ENCODE results near the gene FBXL15.
A peak's percentile ranks its signal among the peaks of the same experiment; 100 is the strongest.
"Not testable (repeated sequence)": the region's sequence is repeated elsewhere in the genome, so short reads cannot be mapped to it uniquely, and the experiment has no call there.

FBXL15 gene

GRCh38 chr10:102444851-102445250 lies 24.2 kb downstream of the FBXL15 start:
- Histone ChIP-seq H3K36me3 (ENCODE audit: control insufficient read depth, insufficient read depth, low read length) (no peaks in the 10 kb centered on the region), H3K4me3 (ENCODE audit: low read length) (no peak overlapping the region), H3K27me3 (ENCODE audit: control insufficient read depth, insufficient read depth, low read length) (no peaks in the 10 kb centered on the region), H3K27ac (ENCODE audit: low read length) (no peak overlapping the region), H3K9me3 (ENCODE audit: control insufficient read depth, insufficient read depth, low read length) (no peaks in the 10 kb centered on the region), H3K4me1 (ENCODE audit: control insufficient read depth, insufficient read depth, low read length) (peaks cover 2% of the 10 kb centered on the region; the same call in 1 of the 2 replicates)
- DNase-seq (ENCODE audit: low read depth, low spot score) = no peak
- WGBS (ENCODE audit: insufficient coverage, insufficient read length) = no CpG with 5 or more reads among the region's 2 CpGs

GRCh38 chr10:102449321-102450123 lies 28.9 kb downstream of the FBXL15 start:
- Histone ChIP-seq H3K9me3 (ENCODE audit: control insufficient read depth, insufficient read depth, low read length) (no peaks in the 10 kb centered on the region), H3K4me3 (ENCODE audit: low read length) (peak overlapping the region; percentile 56; the same call in 1 of the 2 replicates), H3K27me3 (ENCODE audit: control insufficient read depth, insufficient read depth, low read length) (no peaks in the 10 kb centered on the region), H3K36me3 (ENCODE audit: control insufficient read depth, insufficient read depth, low read length) (no peaks in the 10 kb centered on the region), H3K27ac (ENCODE audit: low read length) (no peak overlapping the region), H3K4me1 (ENCODE audit: control insufficient read depth, insufficient read depth, low read length) (peaks cover 5% of the 10 kb centered on the region; the same call in 1 of the 2 replicates)
- DNase-seq (ENCODE audit: low read depth, low spot score) = no peak
- no CpG with 5 or more reads among the region's 30 CpGs for WGBS (ENCODE audit: insufficient coverage, insufficient read length)

GRCh38 chr10:102450124-102450373 lies 29.4 kb downstream of the FBXL15 start:
- Histone ChIP-seq H3K4me3 (ENCODE audit: low read length) (peak overlapping the region; percentile 56), H3K9me3 (ENCODE audit: control insufficient read depth, insufficient read depth, low read length) (no peaks in the 10 kb centered on the region), H3K27ac (ENCODE audit: low read length) (no peak overlapping the region), H3K27me3 (ENCODE audit: control insufficient read depth, insufficient read depth, low read length) (no peaks in the 10 kb centered on the region), H3K4me1 (ENCODE audit: control insufficient read depth, insufficient read depth, low read length) (peaks cover 5% of the 10 kb centered on the region; the same call in 1 of the 2 replicates), H3K36me3 (ENCODE audit: control insufficient read depth, insufficient read depth, low read length) (no peaks in the 10 kb centered on the region)
- DNase-seq (ENCODE audit: low read depth, low spot score) = no peak
- no CpG with 5 or more reads among the region's 11 CpGs for WGBS (ENCODE audit: insufficient coverage, insufficient read length)

- Histone ChIP-seq H3K27me3 (ENCODE audit: control insufficient read depth, insufficient read depth, low read length) (no peaks in the 10 kb centered on the region), H3K9me3 (ENCODE audit: control insufficient read depth, insufficient read depth, low read length) (no peaks in the 10 kb centered on the region), H3K36me3 (ENCODE audit: control insufficient read depth, insufficient read depth, low read length) (no peaks in the 10 kb centered on the region), H3K4me1 (ENCODE audit: control insufficient read depth, insufficient read depth, low read length) (peaks cover 6% of the 10 kb centered on the region), H3K27ac (ENCODE audit: low read length) (no peak overlapping the region), H3K4me3 (ENCODE audit: low read length) (peak overlapping the region; percentile 56)
- DNase-seq (ENCODE audit: low read depth, low spot score) = no peak
- no CpG with 5 or more reads among the region's 104 CpGs for WGBS (ENCODE audit: insufficient coverage, insufficient read length)
Observed at GRCh38 chr10:102450374-102451104, 29.9 kb downstream of the FBXL15 start.

GRCh38 chr10:102451105-102451969 lies 30.7 kb downstream of the FBXL15 start, which contains the start of gene C10orf95:
TSS of gene C10orf95 (minus strand) at chr10:102451543. CDS start at chr10:102451093, 450 bp downstream.
- Histone ChIP-seq H3K4me3 (ENCODE audit: low read length) (peak within 1 kb of the TSS; percentile 56), H3K27ac (ENCODE audit: low read length) (no peak within 1 kb of the TSS), H3K4me1 (ENCODE audit: control insufficient read depth, insufficient read depth, low read length) (peaks cover 6% of the 10 kb centered on the region), H3K27me3 (ENCODE audit: control insufficient read depth, insufficient read depth, low read length) (no peaks in the 10 kb centered on the region), H3K9me3 (ENCODE audit: control insufficient read depth, insufficient read depth, low read length) (no peaks in the 10 kb centered on the region), H3K36me3 (ENCODE audit: control insufficient read depth, insufficient read depth, low read length) (no peaks in the 10 kb centered on the region; the same call in 1 of the 2 replicates)
- no CpG with 5 or more reads among the region's 28 CpGs for WGBS (ENCODE audit: insufficient coverage, insufficient read length)
- DNase-seq (ENCODE audit: low read depth, low spot score) = no peak

GRCh38 chr10:102452672-102453340 lies 32.2 kb downstream of the FBXL15 start:
- Histone ChIP-seq H3K36me3 (ENCODE audit: control insufficient read depth, insufficient read depth, low read length) (no peaks in the 10 kb centered on the region; the same call in 1 of the 2 replicates), H3K4me3 (ENCODE audit: low read length) (no peak overlapping the region), H3K27ac (ENCODE audit: low read length) (no peak overlapping the region), H3K4me1 (ENCODE audit: control insufficient read depth, insufficient read depth, low read length) (peaks cover 6% of the 10 kb centered on the region), H3K27me3 (ENCODE audit: control insufficient read depth, insufficient read depth, low read length) (no peaks in the 10 kb centered on the region), H3K9me3 (ENCODE audit: control insufficient read depth, insufficient read depth, low read length) (no peaks in the 10 kb centered on the region)
- WGBS (ENCODE audit: insufficient coverage, insufficient read length) = no CpG with 5 or more reads among the region's 3 CpGs
- DNase-seq (ENCODE audit: low read depth, low spot score) = no peak

- DNase-seq (ENCODE audit: low read depth, low spot score) = no peak
- H3K4me1 ChIP-seq (ENCODE audit: control insufficient read depth, insufficient read depth, low read length) = peaks cover 6% of the 10 kb centered on the region
- no peaks in the 10 kb centered on the region for H3K9me3 ChIP-seq (ENCODE audit: control insufficient read depth, insufficient read depth, low read length)
- no peaks in the 10 kb centered on the region; the same call in 1 of the 2 replicates for H3K36me3 ChIP-seq (ENCODE audit: control insufficient read depth, insufficient read depth, low read length)
- H3K4me3 ChIP-seq (ENCODE audit: low read length) = no peak overlapping the region
- H3K27me3 ChIP-seq (ENCODE audit: control insufficient read depth, insufficient read depth, low read length) = no peaks in the 10 kb centered on the region
- WGBS (ENCODE audit: insufficient coverage, insufficient read length) = no CpG with 5 or more reads among the region's 5 CpGs
- H3K27ac ChIP-seq (ENCODE audit: low read length) = no peak overlapping the region
Observed at GRCh38 chr10:102453502-102453901, 32.9 kb downstream of the FBXL15 start.

- not testable (repeated sequence) for H3K27ac ChIP-seq (ENCODE audit: low read length); H3K4me3 ChIP-seq (ENCODE audit: low read length); H3K4me1 ChIP-seq (ENCODE audit: control insufficient read depth, insufficient read depth, low read length); H3K27me3 ChIP-seq (ENCODE audit: control insufficient read depth, insufficient read depth, low read length); H3K9me3 ChIP-seq (ENCODE audit: control insufficient read depth, insufficient read depth, low read length); DNase-seq (ENCODE audit: low read depth, low spot score); H3K36me3 ChIP-seq (ENCODE audit: control insufficient read depth, insufficient read depth, low read length)
- no CpG with 5 or more reads among the region's 13 CpGs for WGBS (ENCODE audit: insufficient coverage, insufficient read length)
Observed at GRCh38 chr10:102454662-102455487, 34.2 kb downstream of the FBXL15 start.

- WGBS (ENCODE audit: insufficient coverage, insufficient read length) = no CpG with 5 or more reads among the region's 7 CpGs
- peaks cover 4% of the 10 kb centered on the region for H3K4me1 ChIP-seq (ENCODE audit: control insufficient read depth, insufficient read depth, low read length)
- no peak for DNase-seq (ENCODE audit: low read depth, low spot score)
Observed at GRCh38 chr10:102455893-102456471, 35.3 kb downstream of the FBXL15 start.

More at GRCh38 chr10:102455893-102456471, 35.3 kb downstream of the FBXL15 start:
- Histone ChIP-seq H3K27ac (ENCODE audit: low read length) (no peak overlapping the region), H3K4me3 (ENCODE audit: low read length) (no peak overlapping the region), H3K9me3 (ENCODE audit: control insufficient read depth, insufficient read depth, low read length) (no peaks in the 10 kb centered on the region), H3K36me3 (ENCODE audit: control insufficient read depth, insufficient read depth, low read length) (no peaks in the 10 kb centered on the region; the same call in 1 of the 2 replicates), H3K27me3 (ENCODE audit: control insufficient read depth, insufficient read depth, low read length) (no peaks in the 10 kb centered on the region)
